ENCODE measurements around the gene FLG. TPM values are rescaled to one million over a fixed set of nuclear protein-coding genes. Genes with fewer than 3 reads are reported as not detected.

Gene FLG
- under 1 TPM in 1 of 2 donors, not detected in 1; under 0.01 TPM for total RNA-seq
- polyA plus RNA-seq, result under 1 TPM; under 0.01 to 0.06 TPM

- no peak within 1 kb of the TSS for H3K9ac ChIP-seq (ENCODE audit: low read depth in 1 of 2, low read length in 2 of 2)
- TF ChIP-seq MAX (IDR thresholded peaks at IDR 0.05) (no peak), TAF1 (conservative IDR thresholded peaks at IDR 0.05) (no peak), ATF3 (IDR thresholded peaks at IDR 0.05) (no peak), EGR1 (IDR thresholded peaks at IDR 0.05; ENCODE audit: low read depth in 2 of 2) (no peak), REST (IDR thresholded peaks at IDR 0.05) (no peak), CTCF (IDR thresholded peaks at IDR 0.05; ENCODE audit: low read depth, low read length, missing input control) (no peak), GABPA (IDR thresholded peaks at IDR 0.05 in 1 of 2, conservative IDR thresholded peaks at IDR 0.05 in 1 of 2) (no peak), RXRA (IDR thresholded peaks at IDR 0.05) (no peak), JUND (IDR thresholded peaks at IDR 0.05) (no peak), FOXA2 (IDR thresholded peaks at IDR 0.05) (no peak), NR2F2 (IDR thresholded peaks at IDR 0.05) (no peak), YY1 (IDR thresholded peaks at IDR 0.05) (no peak), HNF4G (IDR thresholded peaks at IDR 0.05) (no peak), SP1 (IDR thresholded peaks at IDR 0.05) (no peak), FOXA1 (IDR thresholded peaks at IDR 0.05) (no peak), HNF4A (conservative IDR thresholded peaks at IDR 0.05) (no peak), ZBTB33 (IDR thresholded peaks at IDR 0.05) (no peak), RAD21 (IDR thresholded peaks at IDR 0.05) (no peak)
- 83% methylated on average over 1 of the region's 1 CpG for WGBS
- no peak within 1 kb of the TSS for H3K4me3 ChIP-seq (ENCODE audit: low read depth in 1 of 3, low read length in 3 of 3)
- H3K27me3 ChIP-seq (ENCODE audit: control insufficient read depth in 4 of 4, insufficient read depth in 4 of 4, low read length in 3 of 4), result no peaks in the 10 kb centered on the region
- no peak for DNase-seq (ENCODE audit: low spot score)
- H3K9me3 ChIP-seq (ENCODE audit: control insufficient read depth in 4 of 4, low read length in 3 of 4), result no peaks in the 10 kb centered on the region
- H3K4me1 ChIP-seq (ENCODE audit: control insufficient read depth in 4 of 4, insufficient read depth in 4 of 4, low read length in 3 of 4), result no peaks in the 10 kb centered on the region
- H3K27ac ChIP-seq (ENCODE audit: low read depth in 1 of 2, low read length in 2 of 2), result no peak within 1 kb of the TSS
- no peaks in the 10 kb centered on the region for H3K36me3 ChIP-seq (ENCODE audit: control insufficient read depth in 4 of 4, insufficient read depth in 3 of 4, low read depth in 1 of 4, low read length in 3 of 4)
Measured at GRCh38 chr1:152325111-152325510, at the start of gene FLG. Gene FLG, minus strand, starts transcription at chr1:152325239. Its CDS starts 9,783 bp downstream, at chr1:152315456.

All from liver (tissue), 9 donors.